Kidney capillary endothelial cell (primary cell): Measurements from ENCODE around the gene INSYN1.

ENCODE experiments used
- DNase-seq: peaks from one replicate; pipeline ENCODE4 v3.0.0-alpha.2; 2018; ENCODE audit warnings: low spot score

INSYN1 gene

DNA sequence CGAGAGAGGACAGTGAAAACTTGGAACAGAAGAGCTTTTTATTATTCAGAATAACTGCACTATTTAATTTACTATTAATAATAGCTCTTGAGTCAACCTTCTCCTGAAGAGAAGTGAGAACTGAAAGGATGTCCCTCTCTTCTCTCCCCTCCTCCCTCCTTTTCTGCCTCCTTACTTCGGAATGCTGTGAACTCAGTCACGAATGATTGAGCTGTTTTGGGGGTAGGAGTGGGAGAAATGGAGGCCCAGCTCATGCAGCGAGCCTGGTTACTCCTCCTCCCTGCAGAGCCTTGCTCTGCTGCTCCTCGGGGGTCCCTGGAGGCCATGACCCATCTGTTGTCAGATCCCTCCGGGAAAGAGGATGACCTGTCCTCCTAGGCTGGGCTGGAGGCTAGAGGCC is 20.3 kb upstream of the INSYN1 start:
- no peak for DNase-seq

GRCh38 chr15:73771385-73772045 is 18.4 kb upstream of the INSYN1 start:
- DNase-seq = no peak

DNA sequence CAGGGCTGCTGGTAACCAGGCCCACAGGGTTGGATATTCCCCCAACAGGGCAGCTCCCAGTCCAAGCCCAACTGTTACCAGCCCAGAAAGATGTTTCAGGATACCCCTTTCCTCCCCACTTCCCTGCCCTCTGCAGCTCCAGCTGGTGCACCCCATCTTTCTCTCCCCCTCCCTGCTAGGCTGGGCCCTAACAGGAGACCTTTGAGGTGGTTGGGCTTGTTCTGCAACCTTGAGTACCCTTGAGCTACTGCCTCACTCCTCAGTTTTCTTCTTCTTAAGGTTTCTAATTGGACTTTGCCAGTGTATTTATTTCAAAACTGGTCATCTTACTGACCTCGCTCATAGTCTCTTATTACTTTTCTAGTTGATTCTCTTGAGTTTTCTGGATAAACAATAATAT is 16.9 kb upstream of the INSYN1 start:
- no peak for DNase-seq

DNA sequence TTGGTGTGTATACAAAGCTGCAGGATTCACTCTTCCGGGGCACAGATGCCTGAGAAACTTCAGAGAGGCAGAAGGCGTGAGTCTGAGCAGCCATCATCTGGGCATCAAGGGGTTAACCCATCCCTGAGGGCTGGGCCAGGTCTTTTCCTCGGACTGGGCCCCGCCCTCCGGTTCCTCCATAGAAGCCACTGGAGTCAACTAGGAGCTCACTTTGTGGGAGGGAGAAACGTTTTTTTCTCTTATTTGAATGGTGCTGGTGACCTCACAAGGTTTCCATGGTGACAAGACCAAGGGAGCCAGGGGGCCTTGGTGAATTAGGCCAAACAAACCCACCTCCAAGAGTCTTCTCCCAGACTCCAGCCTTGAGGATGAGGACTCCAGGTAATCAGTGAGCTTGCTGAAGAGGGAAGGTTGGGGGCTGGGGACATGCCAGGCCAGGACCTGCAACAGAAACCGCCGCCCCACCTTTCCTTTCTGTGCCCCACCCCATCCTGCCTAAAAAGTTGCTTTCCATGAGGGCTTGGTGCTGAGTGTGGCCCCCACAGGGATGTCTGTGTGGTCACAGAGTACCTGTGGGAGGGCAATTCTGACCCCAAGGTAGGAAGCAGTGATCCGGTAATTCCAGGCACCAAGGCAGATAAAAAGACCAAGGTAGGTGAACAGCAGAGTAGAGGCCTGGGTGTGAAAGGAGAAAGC is 14.8 kb upstream of the INSYN1 start:
- no peak for DNase-seq

DNA sequence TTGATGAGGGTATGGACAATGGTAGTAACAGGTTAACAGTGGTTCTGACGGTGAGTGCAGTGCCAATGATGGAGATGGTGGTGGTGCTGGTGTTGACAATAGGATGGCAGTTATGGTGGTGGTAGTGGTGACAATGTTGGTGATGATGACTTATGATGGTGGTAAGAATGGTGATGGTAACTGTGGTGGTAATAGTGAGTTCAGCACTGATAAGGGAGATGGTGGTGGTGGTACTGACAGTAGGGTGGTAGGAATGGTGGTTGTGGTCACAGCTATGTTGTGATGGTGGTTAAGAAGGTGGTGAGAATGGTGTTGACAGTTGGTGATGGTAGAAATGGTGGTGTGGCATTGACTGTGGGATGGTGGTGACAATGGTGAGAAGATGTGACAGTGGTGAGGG is 13.4 kb upstream of the INSYN1 start:
- no peak for DNase-seq

GRCh38 chr15:73765778-73766177 is 12.6 kb upstream of the INSYN1 start:
- no peak for DNase-seq

DNA sequence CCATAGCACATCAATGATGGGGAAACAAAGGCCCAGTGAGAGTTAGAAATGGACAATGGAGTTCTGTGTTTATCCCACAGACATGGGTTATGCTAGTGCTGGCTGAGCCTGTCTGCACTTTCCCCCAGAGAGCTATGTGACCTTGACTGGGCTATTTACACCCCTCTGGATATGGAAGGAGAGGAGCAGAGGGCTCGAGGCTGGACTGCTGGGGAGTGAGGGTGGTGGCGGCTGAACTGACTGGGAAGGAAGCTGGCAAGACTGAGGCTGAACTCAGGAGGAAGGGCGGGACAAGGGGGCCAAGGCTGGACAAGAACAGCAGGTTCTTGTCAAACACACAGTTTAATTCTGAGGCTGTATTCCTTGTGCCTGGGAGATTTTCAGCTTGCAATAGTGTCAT is 10.8 kb upstream of the INSYN1 start:
- DNase-seq = no peak

GRCh38 chr15:73760330-73761329 is 7.5 kb upstream of the INSYN1 start:
- no peak for DNase-seq

- no peak for DNase-seq
These were observed 5.3 kb upstream of the INSYN1 start for GRCh38 chr15:73758461-73758860.

DNA sequence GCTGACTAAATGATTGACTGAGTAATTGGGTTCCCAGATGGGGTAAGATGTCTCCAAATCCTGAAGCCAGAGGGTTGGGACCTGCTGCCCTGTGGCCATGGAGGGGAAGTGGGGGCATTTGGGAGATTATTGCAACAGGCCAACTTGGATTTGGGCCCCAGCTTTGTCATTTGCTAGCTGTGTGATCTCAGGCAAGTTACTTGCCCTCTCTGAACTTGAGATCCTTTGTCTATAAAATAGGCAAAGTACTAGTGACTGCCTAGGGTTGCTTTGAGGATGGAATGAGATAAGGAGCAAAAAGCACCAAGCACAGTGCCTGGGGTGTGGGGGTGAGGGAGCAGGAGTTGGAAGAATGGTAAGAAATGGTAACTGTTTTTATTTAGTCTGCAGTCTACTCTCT is 4.4 kb upstream of the INSYN1 start:
- DNase-seq = no peak

- DNase-seq = no peak
These were observed 3.9 kb upstream of the INSYN1 start for GRCh38 chr15:73756947-73757513.

- DNase-seq = no peak
These were observed 3.2 kb upstream of the INSYN1 start for GRCh38 chr15:73756390-73756789.

DNA sequence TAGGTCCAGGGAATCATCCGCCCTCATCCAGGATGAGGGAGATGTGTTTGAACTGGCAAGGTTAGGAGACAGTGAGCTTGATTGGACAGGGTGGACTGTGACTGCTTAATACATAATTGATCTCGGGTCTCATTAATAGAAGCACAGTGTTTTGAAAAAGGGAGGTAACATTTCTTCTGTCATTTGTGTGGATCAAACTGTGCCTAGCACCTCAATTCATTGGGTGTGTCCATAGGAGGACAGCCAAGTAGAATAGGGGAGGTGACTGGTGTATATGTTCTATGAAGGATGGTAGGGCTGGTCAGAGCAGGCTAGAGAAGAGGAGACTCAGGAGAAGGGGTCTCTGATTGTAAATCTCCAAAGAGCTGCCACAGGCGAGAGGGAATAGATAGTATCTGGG is 2.8 kb upstream of the INSYN1 start:
- DNase-seq = no peak

- no peak for DNase-seq
These were observed 2.3 kb upstream of the INSYN1 start for GRCh38 chr15:73755481-73755880.

DNA sequence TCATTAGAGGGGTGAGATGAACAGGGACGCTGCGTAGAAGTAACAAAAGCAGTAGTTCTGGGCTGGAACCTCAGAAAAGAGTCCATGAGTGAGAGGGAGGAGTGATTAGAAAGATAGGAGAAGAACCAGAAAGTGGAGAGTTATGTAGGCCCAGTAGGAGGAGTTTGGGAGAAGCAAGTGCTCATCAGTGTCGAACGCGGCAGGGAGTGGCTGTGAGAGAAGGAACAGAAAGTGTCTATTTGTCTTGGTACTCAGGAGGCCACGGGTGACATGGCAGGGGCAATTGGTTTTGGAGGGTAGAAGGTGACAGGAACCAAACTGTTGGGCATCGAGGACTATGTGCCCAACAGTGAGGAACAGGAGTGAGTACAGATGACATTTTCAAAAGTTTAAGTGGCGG is 1.3 kb upstream of the INSYN1 start:
- no peak for DNase-seq

DNA sequence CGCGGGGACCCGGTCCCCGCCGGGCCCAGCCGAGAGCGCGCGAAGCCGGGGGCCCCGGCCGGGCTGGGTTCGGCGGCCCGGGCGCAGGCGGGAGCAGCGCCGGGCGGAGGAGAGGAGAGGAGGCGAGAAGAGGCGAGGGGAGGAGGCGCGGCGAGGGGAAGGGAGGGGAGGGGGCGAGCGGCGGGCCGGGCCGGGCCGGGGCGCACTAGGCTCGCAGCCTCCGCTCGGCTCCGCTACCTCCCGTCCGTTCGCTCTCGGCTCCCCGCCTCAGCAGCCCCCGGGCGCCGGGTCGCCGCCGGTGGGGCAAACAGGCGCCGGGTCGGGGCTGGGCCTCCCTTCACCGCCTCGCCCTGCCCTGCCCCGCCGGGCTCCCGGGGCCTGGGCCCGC is 351 bp downstream of the INSYN1 start:
- no peak for DNase-seq

DNA sequence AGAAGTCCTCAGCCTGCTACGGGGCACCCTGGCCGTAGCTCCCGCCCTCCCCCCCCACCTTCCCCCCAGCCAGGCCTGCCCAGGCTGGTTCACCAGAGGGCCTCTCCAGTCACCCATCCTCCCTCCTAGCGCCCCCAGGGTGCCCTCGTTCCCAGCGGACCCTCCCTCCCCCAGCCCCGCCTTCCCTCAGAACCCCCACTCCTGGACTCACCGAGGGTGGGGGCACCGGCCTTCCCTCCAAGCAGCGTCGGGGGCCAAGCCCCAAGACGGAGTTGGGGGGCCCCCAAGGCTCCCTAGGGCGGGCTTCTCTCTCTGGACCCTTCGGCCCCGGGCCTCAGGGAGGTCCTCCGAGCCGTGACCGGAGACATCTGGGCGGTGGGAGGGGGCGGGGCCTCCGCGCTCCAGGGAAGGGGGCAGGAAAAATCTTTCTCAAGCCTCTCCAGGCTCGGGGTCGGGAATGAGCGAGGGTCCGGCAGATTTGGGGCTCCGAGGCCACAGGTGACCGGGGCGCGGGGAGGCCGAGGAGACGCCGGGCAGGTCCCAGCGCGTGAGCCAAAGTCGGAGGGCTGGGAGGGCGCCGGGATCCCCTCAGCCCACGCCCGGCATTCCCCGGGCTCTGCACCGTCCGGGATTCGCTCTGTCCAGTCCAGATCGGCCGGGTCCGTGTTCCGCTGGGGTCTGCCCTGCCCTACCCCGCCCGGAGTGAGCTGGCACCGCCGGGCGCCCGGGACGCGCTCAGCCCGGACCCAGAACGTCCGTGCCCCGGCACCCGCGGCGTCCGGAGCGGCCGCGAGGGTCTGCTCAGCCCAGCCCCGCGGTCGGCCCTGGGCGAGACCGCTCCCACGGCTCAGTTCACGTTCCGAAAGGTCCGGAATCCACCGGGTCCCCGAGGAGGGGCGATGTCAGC is 999 bp downstream of the INSYN1 start:
- DNase-seq = no peak

DNA sequence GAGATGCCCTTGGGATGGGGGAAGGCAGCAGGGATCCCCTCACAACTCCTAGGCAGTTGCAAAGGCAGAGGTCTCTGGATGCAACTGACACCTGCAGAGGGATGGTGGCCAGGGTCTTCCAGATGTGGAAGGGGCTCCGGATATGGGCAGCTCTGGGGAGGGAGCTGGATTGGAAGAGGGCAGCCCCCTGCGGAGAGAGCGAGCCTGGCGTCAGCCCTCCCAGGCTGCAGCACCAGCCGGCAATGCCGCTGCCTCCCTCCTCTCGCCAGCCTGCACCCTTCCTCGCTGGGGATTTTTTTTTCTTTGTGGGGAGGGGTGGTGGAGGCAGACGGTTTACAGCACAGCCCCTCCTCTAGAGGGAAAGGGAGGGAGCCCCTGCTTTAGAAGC is 1.6 kb downstream of the INSYN1 start:
- DNase-seq = no peak

GRCh38 chr15:73750951-73751350 is 2.2 kb downstream of the INSYN1 start:
- no peak for DNase-seq

DNA sequence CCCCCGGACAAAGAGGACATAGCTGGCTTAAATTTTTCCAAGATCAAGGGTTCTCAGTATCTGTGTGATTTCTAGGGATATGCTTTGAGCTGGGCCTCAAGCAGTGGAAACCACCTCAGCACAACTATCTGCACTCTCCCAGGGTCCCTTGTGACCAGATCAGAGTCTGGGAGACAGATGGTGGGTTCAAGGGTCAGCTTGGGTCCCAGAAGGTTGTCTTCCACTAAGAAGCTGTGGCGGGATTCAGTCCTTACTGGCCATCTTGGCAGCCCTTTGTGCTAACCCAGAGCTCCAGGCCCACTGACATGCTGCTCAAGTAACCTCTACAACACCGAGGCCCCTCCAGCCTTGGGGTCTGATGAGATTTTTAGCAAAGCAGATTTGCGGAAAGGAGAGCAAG is 2.7 kb downstream of the INSYN1 start:
- no peak for DNase-seq

DNA sequence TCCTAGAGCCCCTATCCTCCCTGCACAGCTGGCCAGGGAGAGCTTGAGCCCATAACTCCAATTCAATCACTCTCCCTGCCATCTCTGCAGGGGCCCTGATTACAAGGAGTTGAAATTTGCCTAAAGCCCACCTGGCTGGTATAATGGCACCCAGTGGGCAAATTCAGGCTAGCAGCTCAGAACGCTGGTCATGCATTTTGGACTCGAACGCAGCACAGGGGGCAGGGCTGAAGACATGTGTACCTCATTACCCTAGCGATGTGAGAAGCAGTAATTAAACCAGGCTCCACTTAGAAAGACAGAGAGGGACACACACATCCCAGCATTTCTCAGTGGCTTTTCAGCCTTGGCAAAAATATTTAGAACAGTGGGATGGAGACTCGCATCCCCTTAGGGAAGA is 3.2 kb downstream of the INSYN1 start:
- no peak for DNase-seq

DNA sequence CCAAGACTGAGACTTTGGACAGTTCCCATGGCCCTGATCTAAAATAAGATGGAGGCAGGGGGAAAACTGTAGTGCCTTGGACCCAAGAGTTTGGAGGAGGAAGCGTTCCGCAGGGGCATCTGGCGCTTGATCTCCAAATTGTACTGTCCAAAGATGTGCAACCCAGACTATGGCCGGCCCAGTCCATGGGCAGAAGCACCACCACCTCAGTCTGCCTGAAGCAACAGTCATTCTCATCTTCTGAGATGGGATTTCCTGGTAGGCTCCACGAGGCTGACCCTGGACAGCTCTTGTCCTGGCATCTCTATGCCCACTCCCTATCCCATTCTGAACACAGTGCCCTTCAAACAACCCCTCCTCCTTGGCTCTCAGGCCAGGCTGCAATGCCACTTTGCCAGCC is 3.6 kb downstream of the INSYN1 start:
- DNase-seq = no peak
